Measurements from ENCODE around the gene NRG3.

- TF ChIP-seq, protein P1, sequence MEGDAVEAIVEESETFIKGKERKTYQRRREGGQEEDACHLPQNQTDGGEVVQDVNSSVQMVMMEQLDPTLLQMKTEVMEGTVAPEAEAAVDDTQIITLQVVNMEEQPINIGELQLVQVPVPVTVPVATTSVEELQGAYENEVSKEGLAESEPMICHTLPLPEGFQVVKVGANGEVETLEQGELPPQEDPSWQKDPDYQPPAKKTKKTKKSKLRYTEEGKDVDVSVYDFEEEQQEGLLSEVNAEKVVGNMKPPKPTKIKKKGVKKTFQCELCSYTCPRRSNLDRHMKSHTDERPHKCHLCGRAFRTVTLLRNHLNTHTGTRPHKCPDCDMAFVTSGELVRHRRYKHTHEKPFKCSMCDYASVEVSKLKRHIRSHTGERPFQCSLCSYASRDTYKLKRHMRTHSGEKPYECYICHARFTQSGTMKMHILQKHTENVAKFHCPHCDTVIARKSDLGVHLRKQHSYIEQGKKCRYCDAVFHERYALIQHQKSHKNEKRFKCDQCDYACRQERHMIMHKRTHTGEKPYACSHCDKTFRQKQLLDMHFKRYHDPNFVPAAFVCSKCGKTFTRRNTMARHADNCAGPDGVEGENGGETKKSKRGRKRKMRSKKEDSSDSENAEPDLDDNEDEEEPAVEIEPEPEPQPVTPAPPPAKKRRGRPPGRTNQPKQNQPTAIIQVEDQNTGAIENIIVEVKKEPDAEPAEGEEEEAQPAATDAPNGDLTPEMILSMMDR (IDR thresholded peaks at IDR 0.05; ENCODE audit: low read depth, low read length, poor library complexity, severe bottlenecking), result no peak
- TF ChIP-seq EZH2phosphoT487 (IDR thresholded peaks at IDR 0.05; ENCODE audit: borderline replicate concordance, low read length), result no peak
Observed at GRCh38 chr10:82505009-82505408, 630.0 kb downstream of the NRG3 start.

Measured in DOHH2 (cell line).